22Rv1 (cell line): ENCODE results near the gene DCDC2.

Experiments used
- ZFX ChIP-seq: fragments of 450-650 bp; IDR thresholded peaks from 2 replicates; pipeline ENCODE4 v1.6.1; 2017; ENCODE audit warnings: antibody characterized with exemption, borderline replicate concordance
- TF ChIP-seq, protein P1 (sequence below): fragments of 450-650 bp; IDR thresholded peaks from 2 replicates; pipeline ENCODE4 v1.5.1; 2017; ENCODE audit warnings: mild to moderate bottlenecking

DNA sequence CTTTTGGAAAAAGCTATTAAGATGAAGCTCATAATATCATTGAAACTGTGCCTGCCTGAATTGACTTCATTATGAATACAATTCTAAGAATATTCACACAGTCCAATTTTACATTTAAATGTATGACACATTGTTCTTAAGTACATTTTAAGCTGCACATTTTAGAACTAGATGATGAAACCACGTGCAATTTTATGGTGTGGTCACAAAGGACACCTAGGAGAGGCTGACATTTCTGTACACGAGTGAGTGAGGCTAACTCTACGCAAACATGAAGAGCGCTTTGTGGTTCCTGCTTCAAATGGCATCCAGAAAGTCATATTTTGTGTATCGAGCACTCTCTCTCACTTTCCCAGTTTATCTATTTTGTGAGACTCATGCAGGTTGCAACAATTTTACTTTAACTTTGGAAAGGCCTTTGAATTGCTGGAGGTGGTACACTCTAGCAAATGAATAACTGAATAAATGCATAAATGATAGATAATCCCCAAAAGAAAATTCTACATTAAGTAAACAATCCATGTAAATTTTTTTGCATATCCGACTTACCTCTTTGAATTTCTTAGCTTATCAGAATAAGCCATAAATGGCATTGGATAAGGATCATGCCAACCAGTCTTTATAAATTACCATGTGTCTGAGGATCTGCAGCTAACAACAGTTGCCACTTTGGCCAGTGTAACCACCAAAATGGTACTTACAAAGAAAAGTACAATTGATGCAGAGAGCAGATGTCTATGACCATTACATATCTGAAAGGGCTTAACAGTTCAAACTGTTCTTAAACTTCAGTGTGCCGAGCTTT lies 134.5 kb downstream of the DCDC2 start:
- TF ChIP-seq, protein P1, sequence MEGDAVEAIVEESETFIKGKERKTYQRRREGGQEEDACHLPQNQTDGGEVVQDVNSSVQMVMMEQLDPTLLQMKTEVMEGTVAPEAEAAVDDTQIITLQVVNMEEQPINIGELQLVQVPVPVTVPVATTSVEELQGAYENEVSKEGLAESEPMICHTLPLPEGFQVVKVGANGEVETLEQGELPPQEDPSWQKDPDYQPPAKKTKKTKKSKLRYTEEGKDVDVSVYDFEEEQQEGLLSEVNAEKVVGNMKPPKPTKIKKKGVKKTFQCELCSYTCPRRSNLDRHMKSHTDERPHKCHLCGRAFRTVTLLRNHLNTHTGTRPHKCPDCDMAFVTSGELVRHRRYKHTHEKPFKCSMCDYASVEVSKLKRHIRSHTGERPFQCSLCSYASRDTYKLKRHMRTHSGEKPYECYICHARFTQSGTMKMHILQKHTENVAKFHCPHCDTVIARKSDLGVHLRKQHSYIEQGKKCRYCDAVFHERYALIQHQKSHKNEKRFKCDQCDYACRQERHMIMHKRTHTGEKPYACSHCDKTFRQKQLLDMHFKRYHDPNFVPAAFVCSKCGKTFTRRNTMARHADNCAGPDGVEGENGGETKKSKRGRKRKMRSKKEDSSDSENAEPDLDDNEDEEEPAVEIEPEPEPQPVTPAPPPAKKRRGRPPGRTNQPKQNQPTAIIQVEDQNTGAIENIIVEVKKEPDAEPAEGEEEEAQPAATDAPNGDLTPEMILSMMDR, result no peak
- TF ChIP-seq ZFX, result no peak
